GM19099 (cell line): Measurements from ENCODE around the gene PIK3R5.

Source experiments
- POLR2A ChIP-seq: IDR thresholded peaks from 3 replicates; pipeline ENCODE4 v1.6.1; 2011; ENCODE audit warnings: low read depth; ENCODE audit not compliant: insufficient read length; ENCODE audit errors: extremely low read depth

PIK3R5 gene

GRCh38 chr17:8965394-8966168 is at the start of gene PIK3R5:
TSS of gene PIK3R5 (minus strand) at chr17:8965707. CDS start at chr17:8911494, 54,213 bp downstream.
- peak; percentile 66 for TF ChIP-seq POLR2A

GRCh38 chr17:9011001-9011400 is 45.5 kb upstream of the PIK3R5 start:
- TF ChIP-seq POLR2A: no peak

- TF ChIP-seq POLR2A: no peak
These were observed 44.2 kb upstream of the PIK3R5 start for GRCh38 chr17:9009737-9010136.

GRCh38 chr17:9009096-9009495 is 43.6 kb upstream of the PIK3R5 start:
- TF ChIP-seq POLR2A: no peak

GRCh38 chr17:9007052-9007714 is 41.7 kb upstream of the PIK3R5 start:
- TF ChIP-seq POLR2A: no peak

GRCh38 chr17:9006175-9006767 is 40.8 kb upstream of the PIK3R5 start:
- TF ChIP-seq POLR2A: no peak

- no peak for TF ChIP-seq POLR2A
These were observed 39.4 kb upstream of the PIK3R5 start for GRCh38 chr17:9004961-9005285.

GRCh38 chr17:9004132-9004960 is 38.8 kb upstream of the PIK3R5 start:
- no peak for TF ChIP-seq POLR2A

GRCh38 chr17:9003355-9004131 is 38.0 kb upstream of the PIK3R5 start:
- TF ChIP-seq POLR2A: no peak

- no peak for TF ChIP-seq POLR2A
These were observed 37.3 kb upstream of the PIK3R5 start for GRCh38 chr17:9002606-9003354.

- TF ChIP-seq POLR2A: no peak
These were observed 36.7 kb upstream of the PIK3R5 start for GRCh38 chr17:9002227-9002605.

GRCh38 chr17:9001559-9001958 is 36.1 kb upstream of the PIK3R5 start:
- TF ChIP-seq POLR2A: no peak

- no peak for TF ChIP-seq POLR2A
These were observed 32.6 kb upstream of the PIK3R5 start for GRCh38 chr17:8997994-8998628.
